ENCODE results near the gene SNUPN.
"Not testable (repeated sequence)": the region's sequence is repeated elsewhere in the genome, so short reads cannot be mapped to it uniquely, and the experiment has no call there.

The SNUPN gene

GRCh38 chr15:75639191-75639708 is 13.7 kb upstream of the SNUPN start:
- no peak for TF ChIP-seq CTCF (conservative IDR thresholded peaks at IDR 0.05)
- H3K27ac ChIP-seq: peak overlapping the region; percentile 99

GRCh38 chr15:75637245-75638009 is 11.9 kb upstream of the SNUPN start:
- peak overlapping the region; percentile 99 for H3K27ac ChIP-seq
- TF ChIP-seq CTCF (conservative IDR thresholded peaks at IDR 0.05): no peak

- no peak for TF ChIP-seq CTCF (conservative IDR thresholded peaks at IDR 0.05)
- H3K27ac ChIP-seq: no peak overlapping the region
Observed at GRCh38 chr15:75636026-75636425, 10.5 kb upstream of the SNUPN start.

- H3K27ac ChIP-seq: not testable (repeated sequence)
Observed at GRCh38 chr15:75633922-75634321, 8.4 kb upstream of the SNUPN start.

- peak overlapping the region; percentile 31 for H3K27ac ChIP-seq
- TF ChIP-seq CTCF (conservative IDR thresholded peaks at IDR 0.05): no peak
Observed at GRCh38 chr15:75631935-75632334, 6.4 kb upstream of the SNUPN start.

GRCh38 chr15:75622505-75622904 is 3.0 kb downstream of the SNUPN start:
- no peak for TF ChIP-seq CTCF (conservative IDR thresholded peaks at IDR 0.05)
- no peak overlapping the region for H3K27ac ChIP-seq

GRCh38 chr15:75620841-75621391 is 4.6 kb downstream of the SNUPN start:
- no peak for TF ChIP-seq CTCF (conservative IDR thresholded peaks at IDR 0.05)
- no peak overlapping the region for H3K27ac ChIP-seq
